Sigmoid colon (tissue), 3 donors: ENCODE data around the gene NOS1AP.

ENCODE experiments used
- POLR2A ChIP-seq, 2 donors: fragments of 450-650 bp; IDR thresholded peaks; one replicate each; pipeline ENCODE4 v1.6.1; 2016; ENCODE audit warnings: antibody characterized with exemption in 2 of 2, mild to moderate bottlenecking in 2 of 2, moderate library complexity in 2 of 2
- TF ChIP-seq, protein P1 (sequence below), 4 experiments: fragments of 450-650 bp in 3 of 4; fragments of 200-600 bp in 1 of 4; IDR thresholded peaks; one replicate each; pipeline ENCODE4 v1.5.1; 2016 to 2019; ENCODE audit warnings: antibody characterized with exemption in 4 of 4, mild to moderate bottlenecking in 3 of 4, moderate library complexity in 2 of 4

- TF ChIP-seq, protein P1, sequence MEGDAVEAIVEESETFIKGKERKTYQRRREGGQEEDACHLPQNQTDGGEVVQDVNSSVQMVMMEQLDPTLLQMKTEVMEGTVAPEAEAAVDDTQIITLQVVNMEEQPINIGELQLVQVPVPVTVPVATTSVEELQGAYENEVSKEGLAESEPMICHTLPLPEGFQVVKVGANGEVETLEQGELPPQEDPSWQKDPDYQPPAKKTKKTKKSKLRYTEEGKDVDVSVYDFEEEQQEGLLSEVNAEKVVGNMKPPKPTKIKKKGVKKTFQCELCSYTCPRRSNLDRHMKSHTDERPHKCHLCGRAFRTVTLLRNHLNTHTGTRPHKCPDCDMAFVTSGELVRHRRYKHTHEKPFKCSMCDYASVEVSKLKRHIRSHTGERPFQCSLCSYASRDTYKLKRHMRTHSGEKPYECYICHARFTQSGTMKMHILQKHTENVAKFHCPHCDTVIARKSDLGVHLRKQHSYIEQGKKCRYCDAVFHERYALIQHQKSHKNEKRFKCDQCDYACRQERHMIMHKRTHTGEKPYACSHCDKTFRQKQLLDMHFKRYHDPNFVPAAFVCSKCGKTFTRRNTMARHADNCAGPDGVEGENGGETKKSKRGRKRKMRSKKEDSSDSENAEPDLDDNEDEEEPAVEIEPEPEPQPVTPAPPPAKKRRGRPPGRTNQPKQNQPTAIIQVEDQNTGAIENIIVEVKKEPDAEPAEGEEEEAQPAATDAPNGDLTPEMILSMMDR (IDR thresholded peaks at IDR 0.05): no peak
- TF ChIP-seq POLR2A (IDR thresholded peaks at IDR 0.05): no peak
Measured at GRCh38 chr1:162087574-162087973, 18.1 kb downstream of the NOS1AP start.
